H1 (cell line): ENCODE measurements around the gene ADPRHL1. TPM values are rescaled to one million over a fixed set of nuclear protein-coding genes. Genes with fewer than 3 reads are reported as not detected.
A peak's percentile ranks its signal among the peaks of the same experiment; 100 is the strongest.

Experiments used
- CTCF ChIA-PET: fragments of 300-600 bp; sonication (Branson Sonifier 250); formaldehyde crosslinking; loops from one replicate; lab custom pipeline; 2021; ENCODE audit not compliant: partially characterized antibody; lab: Charles Lee
- POLR2A ChIA-PET: fragments of 300-600 bp; sonication (Branson Sonifier 250); formaldehyde crosslinking; loops from one replicate; lab custom pipeline; 2021; ENCODE audit warnings: inconsistent platforms; ENCODE audit not compliant: partially characterized antibody; lab: Charles Lee
- DNase-seq, 2 experiments: peaks; one replicate each; pipeline versions ENCODE4 v3.0.0 to v3.0.0-alpha.2; 2010 to 2022; ENCODE audit warnings: low spot score in 2 of 2, low read depth in 1 of 2, mixed read lengths in 1 of 2
- FAIRE-seq: peaks from 2 replicates; lab custom pipeline; 2011; peaks lifted over from hg19 to GRCh38; lab: Jason Lieb, UNC
- H2AFZ ChIP-seq: 2 replicates; pipeline ENCODE4 v1.8.1; 2012; ENCODE audit warnings: low read length, inconsistent platforms
- H2AK5ac ChIP-seq: 2 replicates; pipeline ENCODE4 v1.6.1; 2013; ENCODE audit warnings: low read depth, low read length
- H2BK120ac ChIP-seq: replicated peaks from 2 replicates; pipeline ENCODE3; 2013; ENCODE audit warnings: low read depth, low read length, inconsistent platforms
- H2BK12ac ChIP-seq: 2 replicates; pipeline ENCODE4 v1.6.1; 2013; ENCODE audit warnings: low read depth, low read length
- H2BK15ac ChIP-seq: 2 replicates; pipeline ENCODE4 v1.6.1; 2013; ENCODE audit warnings: low read length
- H2BK20ac ChIP-seq: 2 replicates; pipeline ENCODE4 v1.6.1; 2013; ENCODE audit warnings: low read length
- H2BK5ac ChIP-seq: 2 replicates; pipeline ENCODE4 v1.6.1; 2013; ENCODE audit warnings: low read depth, low read length
- H3K14ac ChIP-seq: 2 replicates; pipeline ENCODE4 v1.6.1; 2013; ENCODE audit warnings: inconsistent platforms; ENCODE audit not compliant: insufficient read length
- H3K18ac ChIP-seq: 2 replicates; pipeline ENCODE4 v1.6.1; 2013; ENCODE audit warnings: low read length; ENCODE audit errors: extremely low read depth
- H3K23ac ChIP-seq: 2 replicates; pipeline ENCODE4 v1.6.1; 2013; ENCODE audit warnings: inconsistent platforms; ENCODE audit not compliant: insufficient read length
- H3K23me2 ChIP-seq: 2 replicates; pipeline ENCODE4 v1.6.1; 2013; ENCODE audit warnings: low read depth, low read length
- H3K27ac ChIP-seq: 2 replicates; pipeline ENCODE4 v1.6.1; 2011; ENCODE audit warnings: low read depth, low read length, inconsistent platforms
- H3K27me3 ChIP-seq, 4 experiments: replicated peaks in 1 of 4; 1 replicate in 1 of 4; 2 replicates in 3 of 4; pipeline versions ENCODE4 v1.6.1 to v1.8.1; 2011 to 2013; ENCODE audit warnings: low read length in 3 of 4, mild to moderate bottlenecking in 3 of 4, inconsistent platforms in 2 of 4, mixed read lengths in 2 of 4, moderate library complexity in 1 of 4; ENCODE audit not compliant: control insufficient read depth in 3 of 4, insufficient read depth in 3 of 4; ENCODE audit errors: extremely low read depth in 1 of 4
- H3K36me3 ChIP-seq, 4 experiments: 2 replicates each; pipeline versions ENCODE4 v1.6.1 to v1.8.1; 2011 to 2013; ENCODE audit warnings: mild to moderate bottlenecking in 4 of 4, low read length in 3 of 4, moderate library complexity in 2 of 4, control low read depth in 1 of 4, inconsistent platforms in 1 of 4; ENCODE audit not compliant: insufficient read depth in 4 of 4, control insufficient read depth in 2 of 4
- H3K4ac ChIP-seq: replicated peaks from 2 replicates; pipeline ENCODE3; 2013; ENCODE audit warnings: low read length, low read depth, mixed read lengths, inconsistent platforms; ENCODE audit not compliant: insufficient read length
- H3K4me1 ChIP-seq, 4 experiments: replicated peaks in 1 of 4; 1 replicate in 1 of 4; 2 replicates in 3 of 4; pipeline versions ENCODE4 v1.6.1 to v1.8.1; 2011 to 2013; ENCODE audit warnings: low read length in 3 of 4, inconsistent platforms in 2 of 4, mixed read lengths in 1 of 4; ENCODE audit not compliant: insufficient read depth in 4 of 4, control insufficient read depth in 3 of 4
- H3K4me2 ChIP-seq, 2 experiments: 2 replicates each; pipeline versions ENCODE4 v1.6.1 to v1.8.1; 2011 to 2013; ENCODE audit warnings: low read depth in 2 of 2, low read length in 2 of 2, control low read depth in 1 of 2, inconsistent platforms in 1 of 2, mild to moderate bottlenecking in 1 of 2; ENCODE audit not compliant: insufficient read depth in 1 of 2
- H3K4me3 ChIP-seq, 4 experiments: fragments of 200-600, 300-600 bp in 1 of 4; sonication (generic), shearing (Covaris generic), sonication (Bioruptor Twin) in 1 of 4; 2 replicates each; pipeline versions ENCODE4 v1.5.1 to v1.8.1; 2011 to 2016; ENCODE audit warnings: low read length in 4 of 4, low read depth in 3 of 4, control low read depth in 2 of 4, inconsistent platforms in 2 of 4, mild to moderate bottlenecking in 2 of 4, mixed read lengths in 1 of 4, moderate library complexity in 1 of 4; ENCODE audit not compliant: insufficient read depth in 2 of 4; ENCODE audit errors: extremely low read depth in 1 of 4
- H3K56ac ChIP-seq: replicated peaks from 2 replicates; pipeline ENCODE3; 2013; ENCODE audit warnings: low read depth, mild to moderate bottlenecking, mixed read lengths, low read length, inconsistent platforms; ENCODE audit not compliant: insufficient read length
- H3K79me1 ChIP-seq: 2 replicates; pipeline ENCODE4 v1.6.1; 2013; ENCODE audit warnings: low read depth, low read length, control low read depth
- H3K79me2 ChIP-seq, 2 experiments: 2 replicates each; pipeline versions ENCODE4 v1.6.1 to v1.8.1; 2012 to 2013; ENCODE audit warnings: low read length in 2 of 2, mild to moderate bottlenecking in 2 of 2, inconsistent platforms in 1 of 2; ENCODE audit not compliant: insufficient read depth in 2 of 2, control insufficient read depth in 1 of 2
- H3K9ac ChIP-seq, 4 experiments: replicated peaks in 1 of 4; 1 replicate in 1 of 4; 2 replicates in 3 of 4; pipeline versions ENCODE4 v1.6.1 to v1.8.1; 2011 to 2013; ENCODE audit warnings: low read depth in 3 of 4, low read length in 3 of 4, control low read depth in 2 of 4, mild to moderate bottlenecking in 2 of 4, moderate library complexity in 2 of 4, inconsistent platforms in 1 of 4; ENCODE audit errors: extremely low read depth in 1 of 4
- H3K9me3 ChIP-seq, 2 experiments: 2 replicates each; pipeline versions ENCODE4 v1.6.1 to v1.8.1; 2012 to 2013; ENCODE audit warnings: mild to moderate bottlenecking in 2 of 2, moderate library complexity in 2 of 2, control low read depth in 1 of 2, inconsistent platforms in 1 of 2, low read depth in 1 of 2, low read length in 1 of 2, mixed read lengths in 1 of 2; ENCODE audit not compliant: insufficient read depth in 2 of 2
- H4K20me1 ChIP-seq, 2 experiments: replicated peaks in 1 of 2; 2 replicates each; pipeline versions ENCODE3 to v1.8.1; 2011 to 2013; ENCODE audit warnings: inconsistent platforms in 2 of 2, low read length in 2 of 2, mild to moderate bottlenecking in 1 of 2; ENCODE audit not compliant: insufficient read depth in 2 of 2, control insufficient read depth in 1 of 2
- H4K5ac ChIP-seq: 2 replicates; pipeline ENCODE4 v1.6.1; 2013; ENCODE audit warnings: low read length, low read depth, mixed read lengths, inconsistent platforms; ENCODE audit not compliant: insufficient read length
- H4K8ac ChIP-seq: 2 replicates; pipeline ENCODE4 v1.8.0; 2013; ENCODE audit warnings: mild to moderate bottlenecking, moderate library complexity, low read length, inconsistent platforms; ENCODE audit not compliant: insufficient read depth; ENCODE audit errors: extremely low read depth
- H4K91ac ChIP-seq: replicated peaks from 2 replicates; pipeline ENCODE3; 2013; ENCODE audit warnings: low read length, mixed read lengths, inconsistent platforms; ENCODE audit not compliant: insufficient read length
- BCL11A ChIP-seq, 2 experiments: IDR thresholded peaks; one replicate each; pipeline ENCODE4 v1.6.1; 2011; ENCODE audit warnings: low read depth in 2 of 2, low read length in 2 of 2, mild to moderate bottlenecking in 2 of 2
- CBX5 ChIP-seq: fragments of 300-800, 300-1000 bp; sonication (generic); IDR thresholded peaks from 2 replicates; pipeline ENCODE4 v1.7.1; 2016; ENCODE audit warnings: antibody characterized with exemption, low read length, low read depth
- CHD1 ChIP-seq: IDR thresholded peaks from 2 replicates; pipeline ENCODE4 v1.6.1; 2012; ENCODE audit warnings: low read depth, low read length, improper control_type of control experiment
- CTBP2 ChIP-seq: IDR thresholded peaks from 2 replicates; pipeline ENCODE4 v1.7.0; 2011; ENCODE audit warnings: borderline replicate concordance, mild to moderate bottlenecking, moderate library complexity, mixed read lengths, low read length; ENCODE audit not compliant: insufficient read depth, insufficient read length
- HDAC2 ChIP-seq, 2 experiments: fragments of 300-600 bp in 1 of 2; sonication (generic) in 1 of 2; IDR thresholded peaks; 2 replicates each; pipeline ENCODE4 v1.6.1; 2011 to 2012; ENCODE audit warnings: low read depth in 2 of 2, low read length in 2 of 2, mild to moderate bottlenecking in 2 of 2, moderate library complexity in 2 of 2, borderline replicate concordance in 1 of 2, inconsistent platforms in 1 of 2
- POLR2A ChIP-seq, 2 experiments: IDR thresholded peaks; 1 replicate in 1 of 2; 2 replicates in 1 of 2; pipeline ENCODE4 v1.6.1; 2011; ENCODE audit warnings: low read depth in 2 of 2, low read length in 2 of 2, mild to moderate bottlenecking in 2 of 2; ENCODE audit errors: control extremely low read depth in 1 of 2
- POU5F1 ChIP-seq: IDR thresholded peaks from 2 replicates; pipeline ENCODE4 v1.6.1; 2011; ENCODE audit warnings: low read depth, mild to moderate bottlenecking, low read length, moderate library complexity
- RBBP5 ChIP-seq: IDR thresholded peaks from 2 replicates; pipeline ENCODE4 v1.7.1; 2012; ENCODE audit warnings: low read depth, mild to moderate bottlenecking, inconsistent platforms, low read length, moderate library complexity, borderline replicate concordance
- RFX5 ChIP-seq: IDR thresholded peaks from 2 replicates; pipeline ENCODE4 v1.6.1; 2011; ENCODE audit warnings: low read depth, low read length, improper control_type of control experiment, borderline replicate concordance
- TAF1 ChIP-seq: IDR thresholded peaks from 2 replicates; pipeline ENCODE4 v1.6.1; 2011; ENCODE audit warnings: mild to moderate bottlenecking, low read depth, low read length
- TAF7 ChIP-seq: optimal IDR thresholded peaks from 2 replicates; pipeline ENCODE3; 2011; ENCODE audit warnings: low read depth, mild to moderate bottlenecking, inconsistent platforms, low read length, moderate library complexity, borderline replicate concordance
- WGBS, 2 experiments: shearing (Covaris generic) in 1 of 2; methylation state at CpG; one replicate each; pipeline versions ENCODE4 v1.1.6 to v1.1.7; 2013 to 2015; ENCODE audit warnings: low lambda C conversion rate in 2 of 2, mixed read lengths in 2 of 2, inconsistent platforms in 1 of 2, low coverage in 1 of 2, missing lambda C conversion rate in 1 of 2; ENCODE audit not compliant: insufficient replicate concordance in 2 of 2, insufficient coverage in 1 of 2, insufficient read length in 1 of 2; ENCODE audit errors: extremely low coverage in 1 of 2, missing lambda C conversion rate in 1 of 2; 5-methylcytosine and 5-hydroxymethylcytosine counted together
- polyA plus RNA-seq, 7 experiments: library from polyadenylated mRNA; depleted of rRNA in 3 of 7; stranded (reverse) in 5 of 7; unstranded in 2 of 7; fragments of >200 nt in 5 of 7; fragments of 200-250 nt in 2 of 7; gene quantifications; 1 replicate in 5 of 7; 2 replicates in 1 of 7; 4 replicates in 1 of 7; pipeline versions ENCODE4 v1.2.1 to v1.2.3, GENCODE V29; 2011 to 2013; ENCODE audit warnings: missing spikeins in 2 of 7, mixed read lengths in 2 of 7
- total RNA-seq: library from RNA; stranded (reverse); fragmentation: NEBNext Ultra II Directional; extraction: Animal tissue kit (Norgen Biotek cat#: 25700); gene quantifications from 2 replicates; pipeline ENCODE4 v1.2.1, GENCODE V29; 2021
- TF ChIP-seq, protein P1 (sequence below): IDR thresholded peaks from 2 replicates; pipeline ENCODE4 v1.6.1; 2012; ENCODE audit warnings: inconsistent platforms

The ADPRHL1 gene
- total and polyA plus RNA-seq, 2 of the 8 experiments (the other 6 are each of a cell fraction or from before 2014, with no cell fraction given) = 0.74 to 1.7 TPM

DNA sequence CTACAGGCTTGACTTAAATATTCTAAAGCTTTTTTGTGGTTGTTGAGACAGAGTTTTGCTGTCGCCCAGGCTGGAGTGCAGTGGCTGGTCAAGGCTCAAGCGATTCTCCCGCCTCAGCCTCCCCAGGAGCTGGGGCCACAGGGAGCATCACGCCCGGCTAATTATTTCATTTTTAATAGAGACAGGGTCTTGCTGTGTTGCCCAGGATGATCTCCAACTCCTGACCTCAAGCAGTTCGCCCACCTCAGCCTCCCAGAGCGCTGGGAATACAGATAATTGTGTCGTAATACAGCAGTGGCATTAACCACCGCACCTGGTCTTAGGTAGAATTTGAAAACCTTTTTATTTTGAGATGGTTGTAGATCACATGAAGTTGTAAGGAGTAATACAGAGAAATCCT, 38.7 kb upstream of the ADPRHL1 start:
- H2AFZ ChIP-seq = no peak overlapping the region
- H3K79me2 ChIP-seq = peaks cover 20 to 68% of the 10 kb centered on the region in 2 experiments
- 42% methylated on average over 9 of the region's 9 CpGs; no CpG with 5 or more reads in 1 of the 2 experiments for WGBS, 2 experiments
- ChIA-PET POLR2A (no interaction called here), CTCF (no interaction called here)
- H4K8ac ChIP-seq = no peak overlapping the region
- no peak overlapping the region for H3K14ac ChIP-seq
- H4K91ac ChIP-seq = no peak overlapping the region
- no peak overlapping the region for H3K4ac ChIP-seq
- H4K20me1 ChIP-seq = peaks cover 4 to 17% of the 10 kb centered on the region in 2 experiments
- H3K79me1 ChIP-seq = peaks cover 18% of the 10 kb centered on the region
- H2BK5ac ChIP-seq = no peak overlapping the region
- H3K23ac ChIP-seq = no peak overlapping the region
- FAIRE-seq = no peak
- H3K9me3 ChIP-seq = no peaks in the 10 kb centered on the region
- TF ChIP-seq TAF7 = no peak
- TF ChIP-seq CHD1 = no peak
- TF ChIP-seq CBX5 = no peak
- TF ChIP-seq, protein P1, sequence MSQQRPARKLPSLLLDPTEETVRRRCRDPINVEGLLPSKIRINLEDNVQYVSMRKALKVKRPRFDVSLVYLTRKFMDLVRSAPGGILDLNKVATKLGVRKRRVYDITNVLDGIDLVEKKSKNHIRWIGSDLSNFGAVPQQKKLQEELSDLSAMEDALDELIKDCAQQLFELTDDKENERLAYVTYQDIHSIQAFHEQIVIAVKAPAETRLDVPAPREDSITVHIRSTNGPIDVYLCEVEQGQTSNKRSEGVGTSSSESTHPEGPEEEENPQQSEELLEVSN = no peak
- no peak for TF ChIP-seq POLR2A (IDR thresholded peaks at IDR 0.05; ENCODE audit: control extremely low read depth in 1 of 2, low read depth in 2 of 2, low read length in 2 of 2)
- TF ChIP-seq BCL11A (IDR thresholded peaks at IDR 0.05; ENCODE audit: low read depth in 2 of 2, low read length in 2 of 2) = no peak
- no peak for TF ChIP-seq TAF1
- TF ChIP-seq CTBP2 = no peak
- TF ChIP-seq RFX5 = no peak
- no peak for TF ChIP-seq RBBP5
- TF ChIP-seq HDAC2 (IDR thresholded peaks at IDR 0.05; ENCODE audit: borderline replicate concordance in 1 of 2, low read depth in 2 of 2, low read length in 2 of 2) = no peak
- no peak for TF ChIP-seq POU5F1
- no peak overlapping the region for H4K5ac ChIP-seq
- no peak overlapping the region for H2AK5ac ChIP-seq
- peaks cover 3 to 18% (median 12%) of the 10 kb centered on the region in 4 experiments for H3K4me1 ChIP-seq
- H3K4me2 ChIP-seq = peak overlapping the region; percentile 77 to 99
- H2BK120ac ChIP-seq = no peak overlapping the region
- no peak overlapping the region for H3K18ac ChIP-seq
- no peak overlapping the region for H2BK20ac ChIP-seq
- peaks cover 9% of the 10 kb centered on the region for H3K23me2 ChIP-seq
- peaks cover 4 to 17% (median 5%) of the 10 kb centered on the region in 4 experiments; a peak in 7 of 8 replicates for H3K36me3 ChIP-seq
- no peak overlapping the region for H2BK15ac ChIP-seq
- H2BK12ac ChIP-seq = no peak overlapping the region
- no peak for DNase-seq
- H3K9ac ChIP-seq = no peak overlapping the region
- H3K56ac ChIP-seq = no peak overlapping the region
- no peaks in the 10 kb centered on the region for H3K27me3 ChIP-seq
- no peak overlapping the region for H3K27ac ChIP-seq
- peak overlapping the region; percentile 82 to 95 (median 91) for H3K4me3 ChIP-seq
